Measurements from ENCODE around the gene LYRM7.
"Not testable (repeated sequence)": the region's sequence is repeated elsewhere in the genome, so short reads cannot be mapped to it uniquely, and the experiment has no call there.

The LYRM7 gene

GRCh38 chr5:131169810-131170539 is 769 bp upstream of the LYRM7 start:
- DNase-seq, result no peak
- in situ Hi-C loops (cut with MboI; ENCODE audit: low pct_unique_long_range_greater_than_20kb, low sequenced_read_pairs), result loop anchor here (25.0 kb wide), 1 partner anchor 217 kb away; no protein-coding TSS in a partner anchor

GRCh38 chr5:131171276-131171810 is 599 bp downstream of the LYRM7 start:
- in situ Hi-C loops (cut with MboI; ENCODE audit: low pct_unique_long_range_greater_than_20kb, low sequenced_read_pairs), result loop anchor here (25.0 kb wide), 1 partner anchor 216 kb away; no protein-coding TSS in a partner anchor
- DNase-seq, result no peak

GRCh38 chr5:131180407-131180806 is 9.7 kb downstream of the LYRM7 start:
- no peak for DNase-seq
- in situ Hi-C loops (cut with MboI; ENCODE audit: low pct_unique_long_range_greater_than_20kb, low sequenced_read_pairs), result no loop called here

- in situ Hi-C loops (cut with MboI; ENCODE audit: low pct_unique_long_range_greater_than_20kb, low sequenced_read_pairs), result no loop called here
- DNase-seq, result no peak
Measured at GRCh38 chr5:131182839-131183238, 12.1 kb downstream of the LYRM7 start.

- no peak for DNase-seq
- in situ Hi-C loops (cut with MboI; ENCODE audit: low pct_unique_long_range_greater_than_20kb, low sequenced_read_pairs), result no loop called here
Measured at GRCh38 chr5:131185523-131186104, 14.9 kb downstream of the LYRM7 start.

- in situ Hi-C loops (cut with MboI; ENCODE audit: low pct_unique_long_range_greater_than_20kb, low sequenced_read_pairs), result no loop called here
- no peak for DNase-seq
Measured at GRCh38 chr5:131186561-131187256, 16.0 kb downstream of the LYRM7 start.

GRCh38 chr5:131193106-131193505 is 22.4 kb downstream of the LYRM7 start:
- in situ Hi-C loops (cut with MboI; ENCODE audit: low pct_unique_long_range_greater_than_20kb, low sequenced_read_pairs), result no loop called here
- DNase-seq, result no peak

- in situ Hi-C loops (cut with MboI; ENCODE audit: low pct_unique_long_range_greater_than_20kb, low sequenced_read_pairs); DNase-seq: not testable (repeated sequence)
Measured at GRCh38 chr5:131193897-131194296, 23.2 kb downstream of the LYRM7 start.

- no peak for DNase-seq
- in situ Hi-C loops (cut with MboI; ENCODE audit: low pct_unique_long_range_greater_than_20kb, low sequenced_read_pairs), result no loop called here
Measured at GRCh38 chr5:131194725-131195124, 24.0 kb downstream of the LYRM7 start.

GRCh38 chr5:131195696-131196095 is 25.0 kb downstream of the LYRM7 start:
- DNase-seq, result no peak
- in situ Hi-C loops (cut with MboI; ENCODE audit: low pct_unique_long_range_greater_than_20kb, low sequenced_read_pairs), result no loop called here

- in situ Hi-C loops (cut with MboI; ENCODE audit: low pct_unique_long_range_greater_than_20kb, low sequenced_read_pairs), result no loop called here
- no peak for DNase-seq
Measured at GRCh38 chr5:131196331-131196730, 25.6 kb downstream of the LYRM7 start.

- DNase-seq, result no peak
- in situ Hi-C loops (cut with MboI; ENCODE audit: low pct_unique_long_range_greater_than_20kb, low sequenced_read_pairs), result no loop called here
Measured at GRCh38 chr5:131198625-131199024, 27.9 kb downstream of the LYRM7 start.

- in situ Hi-C loops (cut with MboI; ENCODE audit: low pct_unique_long_range_greater_than_20kb, low sequenced_read_pairs), result no loop called here
- no peak for DNase-seq
Measured at GRCh38 chr5:131200560-131200959, 29.8 kb downstream of the LYRM7 start.

- no peak for DNase-seq
- in situ Hi-C loops (cut with MboI; ENCODE audit: low pct_unique_long_range_greater_than_20kb, low sequenced_read_pairs), result no loop called here
Measured at GRCh38 chr5:131204964-131205363, 34.2 kb downstream of the LYRM7 start.

- no peak for DNase-seq
- in situ Hi-C loops (cut with MboI; ENCODE audit: low pct_unique_long_range_greater_than_20kb, low sequenced_read_pairs), result no loop called here
Measured at GRCh38 chr5:131206061-131206460, 35.3 kb downstream of the LYRM7 start.

- DNase-seq, result no peak
- in situ Hi-C loops (cut with MboI; ENCODE audit: low pct_unique_long_range_greater_than_20kb, low sequenced_read_pairs), result no loop called here
Measured at GRCh38 chr5:131206772-131207171, 36.0 kb downstream of the LYRM7 start.

- no peak for DNase-seq
- in situ Hi-C loops (cut with MboI; ENCODE audit: low pct_unique_long_range_greater_than_20kb, low sequenced_read_pairs), result no loop called here
Measured at GRCh38 chr5:131209175-131209505, 38.4 kb downstream of the LYRM7 start.

- peak; percentile 97 for DNase-seq
- in situ Hi-C loops (cut with MboI; ENCODE audit: low pct_unique_long_range_greater_than_20kb, low sequenced_read_pairs), result no loop called here
Measured at GRCh38 chr5:131209506-131210150, 38.9 kb downstream of the LYRM7 start.

GRCh38 chr5:131210151-131210510 is 39.4 kb downstream of the LYRM7 start:
- in situ Hi-C loops (cut with MboI; ENCODE audit: low pct_unique_long_range_greater_than_20kb, low sequenced_read_pairs), result no loop called here
- no peak for DNase-seq

- in situ Hi-C loops (cut with MboI; ENCODE audit: low pct_unique_long_range_greater_than_20kb, low sequenced_read_pairs), result no loop called here
- DNase-seq, result no peak
Measured at GRCh38 chr5:131211669-131212068, 40.9 kb downstream of the LYRM7 start.

Measured in KBM-7 (cell line).